K562 (cell line): ENCODE data around the gene CLCA2. TPM values are rescaled to one million over a fixed set of nuclear protein-coding genes. Genes with fewer than 3 reads are reported as not detected.

Experiments used
- ATAC-seq: fragments of 200-7000 bp; cut with Tn5 transposase; 3 replicates; pipeline ENCODE4 v1.9.1; 2020; ENCODE audit warnings: moderate library complexity
- BruUV-seq: library from RNA; stranded (reverse); fragments of 400-500 nt; replicated peaks from 2 replicates; lab custom pipeline; 2021; lab: Mats Ljungman, UMichigan
- CTCF ChIA-PET: fragments of 300-600 bp; formaldehyde crosslinking; extraction: SDS; loops from one replicate; lab custom pipeline; 2021; ENCODE audit warnings: low intra/inter-chr PET ratio; lab: Yijun Ruan, JAX
- POLR2A ChIA-PET: fragments of 300-600, 350-650 bp; sonication (Branson Sonifier 250); formaldehyde crosslinking; extraction: SDS; loops from one replicate; lab custom pipeline; 2021; ENCODE audit warnings: antibody characterized with exemption, inconsistent platforms; lab: Yijun Ruan, JAX
- DNase-seq, 4 experiments: peaks; one replicate each; pipeline versions ENCODE4 v3.0.0 to v3.0.0-alpha.2; 2011 to 2018; ENCODE audit warnings: low spot score in 3 of 4, mixed read lengths in 3 of 4; ENCODE audit errors: extremely low read depth in 1 of 4
- FAIRE-seq: peaks from 2 replicates; lab custom pipeline; 2011; peaks lifted over from hg19 to GRCh38; lab: Jason Lieb, UNC
- H2AFZ ChIP-seq: 2 replicates; pipeline ENCODE4 v1.6.0; 2011; ENCODE audit warnings: low read depth, low read length, control low read depth, inconsistent platforms
- H3K27ac ChIP-seq: fragments of 200-600 bp; 3 replicates; pipeline ENCODE4 v1.8.0; 2011; ENCODE audit warnings: low read depth, mild to moderate bottlenecking, control low read depth, inconsistent platforms, low read length, moderate library complexity, mixed read lengths; ENCODE audit errors: extremely low read depth
- H3K27me3 ChIP-seq, 2 experiments: fragments of 300-600 bp in 1 of 2; 2 replicates in 1 of 2; 3 replicates in 1 of 2; pipeline versions ENCODE4 v1.6.0 to v1.8.0; 2011; ENCODE audit warnings: inconsistent platforms in 2 of 2, low read length in 2 of 2, mild to moderate bottlenecking in 1 of 2, mixed read lengths in 1 of 2, moderate library complexity in 1 of 2; ENCODE audit not compliant: control insufficient read depth in 2 of 2, insufficient read depth in 2 of 2
- H3K36me3 ChIP-seq: fragments of 300-600 bp; 3 replicates; pipeline ENCODE4 v1.8.0; 2011; ENCODE audit warnings: mild to moderate bottlenecking, low read length, inconsistent platforms; ENCODE audit not compliant: control insufficient read depth, insufficient read depth
- H3K4me1 ChIP-seq, 2 experiments: fragments of 200-600 bp in 1 of 2; replicated peaks in 1 of 2; 2 replicates in 1 of 2; 3 replicates in 1 of 2; pipeline versions ENCODE4 v1.5.1 to v1.8.0; 2011; ENCODE audit warnings: inconsistent platforms in 2 of 2, low read length in 2 of 2, mild to moderate bottlenecking in 1 of 2, mixed read lengths in 1 of 2, moderate library complexity in 1 of 2; ENCODE audit not compliant: control insufficient read depth in 2 of 2, insufficient read depth in 2 of 2
- H3K4me2 ChIP-seq: 2 replicates; pipeline ENCODE4 v1.6.1; 2011; ENCODE audit warnings: low read length, control low read depth, inconsistent platforms, mixed read lengths; ENCODE audit not compliant: insufficient read depth
- H3K4me3 ChIP-seq: fragments of 200-600 bp; sonication (generic), shearing (Covaris generic); 2 replicates; pipeline ENCODE4 v1.5.1; 2016; ENCODE audit warnings: control low read depth, inconsistent platforms
- H3K79me2 ChIP-seq: fragments of 200-600 bp; 3 replicates; pipeline ENCODE4 v1.8.0; 2011; ENCODE audit warnings: low read length, inconsistent platforms; ENCODE audit not compliant: control insufficient read depth, insufficient read depth
- H3K9ac ChIP-seq, 2 experiments: 2 replicates each; pipeline versions ENCODE4 v1.6.0 to v1.6.1; 2011; ENCODE audit warnings: low read depth in 2 of 2, low read length in 2 of 2, control low read depth in 1 of 2, inconsistent platforms in 1 of 2, mild to moderate bottlenecking in 1 of 2, mixed read lengths in 1 of 2; ENCODE audit not compliant: insufficient read depth in 1 of 2
- H3K9me1 ChIP-seq: one replicate; pipeline ENCODE4 v1.6.0; 2011; ENCODE audit warnings: inconsistent platforms, mild to moderate bottlenecking, low read length, moderate library complexity; ENCODE audit not compliant: control insufficient read depth, insufficient read depth
- H3K9me3 ChIP-seq: replicated peaks from 2 replicates; pipeline ENCODE4 v1.5.1; 2011; ENCODE audit warnings: low read depth, low read length, inconsistent platforms; ENCODE audit not compliant: control insufficient read depth, insufficient read depth
- H4K20me1 ChIP-seq: replicated peaks from 2 replicates; pipeline ENCODE4 v1.6.1; 2011; ENCODE audit warnings: low read length, inconsistent platforms, mixed read lengths; ENCODE audit not compliant: control insufficient read depth, insufficient read depth
- C11orf30 ChIP-seq: fragments of 450-650 bp; IDR thresholded peaks from 2 replicates; pipeline ENCODE4 v1.6.1; 2016; ENCODE audit warnings: low read depth, mild to moderate bottlenecking
- CHAMP1 ChIP-seq: fragments of 450-650 bp; IDR thresholded peaks from 2 replicates; pipeline ENCODE4 v1.6.1; 2016; ENCODE audit warnings: mild to moderate bottlenecking
- E2F5 ChIP-seq: sonication (generic); formaldehyde crosslinking; IDR thresholded peaks from 2 replicates; pipeline ENCODE4 v1.8.0; 2022; ENCODE audit warnings: mild to moderate bottlenecking, missing genetic modification reagents
- EHMT2 ChIP-seq: fragments of 450-650 bp; IDR thresholded peaks from 2 replicates; pipeline ENCODE4 v1.6.1; 2018; ENCODE audit warnings: antibody characterized with exemption
- FOXK2 ChIP-seq, 2 experiments: fragments of 450-650 bp; IDR thresholded peaks in 1 of 2; conservative IDR thresholded peaks in 1 of 2; 2 replicates each; pipeline ENCODE4 v1.6.1; 2016; ENCODE audit warnings: low read depth in 2 of 2, mild to moderate bottlenecking in 1 of 2
- HMG20B ChIP-seq: fragments of 250-450 bp; sonication (Bioruptor Pico); IDR thresholded peaks from 2 replicates; pipeline ENCODE4 v1.5.0; 2021; ENCODE audit warnings: mild to moderate bottlenecking
- MEF2D ChIP-seq: conservative IDR thresholded peaks from 2 replicates; pipeline ENCODE4 v1.6.1; 2016; ENCODE audit warnings: low read depth, missing genetic modification characterization, missing compliant biosample characterization
- NRF1 ChIP-seq, 2 experiments: fragments of 450-650 bp; IDR thresholded peaks in 1 of 2; conservative IDR thresholded peaks in 1 of 2; 2 replicates each; pipeline ENCODE4 v1.6.1; 2014; ENCODE audit warnings: mild to moderate bottlenecking in 2 of 2
- TBP ChIP-seq: optimal IDR thresholded peaks from 2 replicates; pipeline ENCODE3; 2011; ENCODE audit warnings: low read depth, low read length, improper control_type of control experiment
- THRAP3 ChIP-seq: fragments of 450-650 bp; IDR thresholded peaks from 2 replicates; pipeline ENCODE4 v1.6.1; 2016; ENCODE audit warnings: mild to moderate bottlenecking, inconsistent platforms, borderline replicate concordance
- VEZF1 ChIP-seq: fragments of 200-800 bp; sonication (Bioruptor generic); IDR thresholded peaks from 2 replicates; pipeline ENCODE4 v1.6.1; 2017; ENCODE audit warnings: missing genetic modification characterization, missing compliant biosample characterization
- ZBTB11 ChIP-seq, 3 experiments: fragments of 200-800 bp in 1 of 3; fragments of 250-450 bp in 1 of 3; fragments of 450-650 bp in 1 of 3; sonication (Bioruptor Pico) in 1 of 3; sonication (Bioruptor generic) in 1 of 3; formaldehyde crosslinking in 1 of 3; IDR thresholded peaks; 2 replicates each; pipeline versions ENCODE4 v1.6.1 to v1.8.0; 2016 to 2022; ENCODE audit warnings: mild to moderate bottlenecking in 2 of 3, missing genetic modification characterization in 2 of 3, missing compliant biosample characterization in 1 of 3, moderate library complexity in 1 of 3
- ZNF212 ChIP-seq: fragments of 450-650 bp; formaldehyde crosslinking; IDR thresholded peaks from 2 replicates; pipeline ENCODE4 v1.4.0; 2020; ENCODE audit warnings: mild to moderate bottlenecking
- in situ Hi-C: fragments of 300-500 bp; cut with MboI; formaldehyde crosslinking; loops from 4 replicates; pipeline ENCODE4 v1.15.0; 2018; ENCODE audit warnings: inconsistent platforms, mixed read lengths
- intact Hi-C: fragments of 100-400 bp; cut with micrococcal nuclease; formaldehyde crosslinking; loops from 2 replicates; pipeline ENCODE4 v1.14.2; 2022
- polyA plus RNA-seq, 8 experiments: library from polyadenylated mRNA; depleted of rRNA in 4 of 8; stranded (reverse) in 5 of 8; unstranded in 3 of 8; fragments of >200 nt; fragmentation: Nextera tagmentation in 2 of 8; fragmentation: Illumina TruSeq in 1 of 8; extraction: Ambion mirVana in 2 of 8; extraction: Trizol in 1 of 8; gene quantifications; 2 replicates each; pipeline versions ENCODE4 v1.2.1 to v1.2.3, GENCODE V29; 2011 to 2014; ENCODE audit warnings: inconsistent platforms in 1 of 8, missing spikeins in 1 of 8
- total RNA-seq, 7 experiments: library from RNA; depleted of rRNA in 6 of 7; stranded (reverse); fragments of >200 nt in 6 of 7; fragmentation: Illumina TruSeq in 2 of 7; extraction: Trizol in 2 of 7; gene quantifications; 2 replicates each; pipeline versions ENCODE4 v1.2.1 to v1.2.3, GENCODE V29; 2011 to 2021; ENCODE audit warnings: low replicate concordance in 1 of 7

Gene CLCA2
- total and polyA plus RNA-seq, 9 of the 15 experiments (the other 6 are each of a cell fraction or from before 2014, with no cell fraction given) = 0.03 TPM; not detected in 8

GRCh38 chr1:86471291-86471690, 47.3 kb downstream of the CLCA2 start:
- Histone ChIP-seq H3K9me3 (no peaks in the 10 kb centered on the region), H2AFZ (no peak overlapping the region), H3K4me3 (no peak overlapping the region), H3K27ac (no peak overlapping the region), H3K36me3 (no peaks in the 10 kb centered on the region), H3K9me1 (no peaks in the 10 kb centered on the region), H3K4me2 (no peak overlapping the region), H3K9ac (no peak overlapping the region), H4K20me1 (no peaks in the 10 kb centered on the region), H3K79me2 (no peaks in the 10 kb centered on the region), H3K4me1 (no peaks in the 10 kb centered on the region; a peak in 1 of 5 replicates), H3K27me3 (no peaks in the 10 kb centered on the region; a peak in 1 of 5 replicates)
- no peak for ATAC-seq
- intact Hi-C loops (loop anchor here (5.0 kb wide), 1 partner anchor 54 kb away; no protein-coding TSS in a partner anchor), in situ Hi-C loops (no loop called here)
- DNase-seq = no peak
- CTCF ChIA-PET = interaction anchor here (0.5 kb wide), 1 partner anchor 33 kb away, joined by 3 read pairs; no protein-coding TSS in a partner anchor
- POLR2A ChIA-PET = interaction anchor here (0.7 kb wide), 1 partner anchor 303 kb away, joined by 3 read pairs; no protein-coding TSS in a partner anchor
- FAIRE-seq = no peak
- no TSS peak for BruUV-seq
- TF ChIP-seq C11orf30 (no peak), ZBTB11 (CRISPR knock-in tag; IDR thresholded peaks at IDR 0.05) (no peak), MEF2D (tag) (no peak), E2F5 (CRISPR knock-in tag) (no peak), HMG20B (CRISPR knock-in tag) (no peak), VEZF1 (CRISPR knock-in tag) (no peak), ZNF212 (CRISPR knock-in tag) (no peak), NRF1 (conservative IDR thresholded peaks at IDR 0.05 in 1 of 2, IDR thresholded peaks at IDR 0.05 in 1 of 2) (no peak), THRAP3 (no peak), FOXK2 (conservative IDR thresholded peaks at IDR 0.05 in 1 of 2, IDR thresholded peaks at IDR 0.05 in 1 of 2; ENCODE audit: low read depth in 2 of 2) (no peak), EHMT2 (no peak), TBP (no peak), CHAMP1 (no peak)
